GM12872 (cell line): ENCODE results near the gene DAPK2.

Experiments
- TF ChIP-seq, protein P1 (sequence below): IDR thresholded peaks from 3 replicates; pipeline ENCODE4 v1.5.1; 2011; ENCODE audit warnings: low read depth, mild to moderate bottlenecking, low read length, moderate library complexity; ENCODE audit not compliant: insufficient read depth

DAPK2 gene

DNA sequence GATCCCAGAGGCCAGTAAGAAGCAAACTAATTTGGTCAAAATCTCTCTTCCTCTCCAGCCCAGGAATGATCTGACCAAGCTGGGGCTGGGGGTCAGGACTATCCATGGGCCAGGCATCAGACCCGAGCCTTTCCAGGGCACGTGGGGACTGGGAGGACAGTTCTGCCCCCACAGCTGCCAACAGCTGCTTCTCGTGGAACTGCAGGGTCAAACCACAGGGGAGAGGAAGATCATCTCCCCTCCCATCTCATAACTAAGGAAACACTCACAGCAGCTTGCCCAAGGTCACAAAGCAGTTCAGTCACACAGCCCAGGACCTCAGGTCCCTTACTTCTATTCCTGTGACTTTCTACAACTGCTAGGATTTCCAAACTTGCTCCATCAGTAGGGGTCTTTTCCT lies 47.1 kb downstream of the DAPK2 start:
- TF ChIP-seq, protein P1, sequence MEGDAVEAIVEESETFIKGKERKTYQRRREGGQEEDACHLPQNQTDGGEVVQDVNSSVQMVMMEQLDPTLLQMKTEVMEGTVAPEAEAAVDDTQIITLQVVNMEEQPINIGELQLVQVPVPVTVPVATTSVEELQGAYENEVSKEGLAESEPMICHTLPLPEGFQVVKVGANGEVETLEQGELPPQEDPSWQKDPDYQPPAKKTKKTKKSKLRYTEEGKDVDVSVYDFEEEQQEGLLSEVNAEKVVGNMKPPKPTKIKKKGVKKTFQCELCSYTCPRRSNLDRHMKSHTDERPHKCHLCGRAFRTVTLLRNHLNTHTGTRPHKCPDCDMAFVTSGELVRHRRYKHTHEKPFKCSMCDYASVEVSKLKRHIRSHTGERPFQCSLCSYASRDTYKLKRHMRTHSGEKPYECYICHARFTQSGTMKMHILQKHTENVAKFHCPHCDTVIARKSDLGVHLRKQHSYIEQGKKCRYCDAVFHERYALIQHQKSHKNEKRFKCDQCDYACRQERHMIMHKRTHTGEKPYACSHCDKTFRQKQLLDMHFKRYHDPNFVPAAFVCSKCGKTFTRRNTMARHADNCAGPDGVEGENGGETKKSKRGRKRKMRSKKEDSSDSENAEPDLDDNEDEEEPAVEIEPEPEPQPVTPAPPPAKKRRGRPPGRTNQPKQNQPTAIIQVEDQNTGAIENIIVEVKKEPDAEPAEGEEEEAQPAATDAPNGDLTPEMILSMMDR, result no peak

DNA sequence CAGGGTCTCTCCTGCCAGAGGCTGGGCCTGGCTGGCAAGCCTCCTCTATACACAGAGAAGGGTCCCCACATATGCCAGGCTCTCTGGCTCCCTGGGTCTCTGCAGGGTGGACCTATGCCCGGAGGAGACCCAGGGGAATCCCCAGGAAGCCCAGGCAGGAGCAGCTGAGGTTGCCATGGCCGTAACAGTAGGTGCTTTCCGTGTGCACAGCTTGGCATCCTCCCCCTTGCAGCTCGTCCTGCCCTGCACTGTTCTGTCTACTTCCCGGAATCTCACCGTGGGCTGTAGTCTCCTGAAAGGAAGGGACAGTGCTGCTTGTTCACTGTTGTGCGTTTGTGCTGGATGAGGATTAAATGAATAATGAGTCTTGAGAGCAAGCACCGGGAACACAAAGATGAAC lies 47.8 kb downstream of the DAPK2 start:
- TF ChIP-seq, protein P1, result no peak

DNA sequence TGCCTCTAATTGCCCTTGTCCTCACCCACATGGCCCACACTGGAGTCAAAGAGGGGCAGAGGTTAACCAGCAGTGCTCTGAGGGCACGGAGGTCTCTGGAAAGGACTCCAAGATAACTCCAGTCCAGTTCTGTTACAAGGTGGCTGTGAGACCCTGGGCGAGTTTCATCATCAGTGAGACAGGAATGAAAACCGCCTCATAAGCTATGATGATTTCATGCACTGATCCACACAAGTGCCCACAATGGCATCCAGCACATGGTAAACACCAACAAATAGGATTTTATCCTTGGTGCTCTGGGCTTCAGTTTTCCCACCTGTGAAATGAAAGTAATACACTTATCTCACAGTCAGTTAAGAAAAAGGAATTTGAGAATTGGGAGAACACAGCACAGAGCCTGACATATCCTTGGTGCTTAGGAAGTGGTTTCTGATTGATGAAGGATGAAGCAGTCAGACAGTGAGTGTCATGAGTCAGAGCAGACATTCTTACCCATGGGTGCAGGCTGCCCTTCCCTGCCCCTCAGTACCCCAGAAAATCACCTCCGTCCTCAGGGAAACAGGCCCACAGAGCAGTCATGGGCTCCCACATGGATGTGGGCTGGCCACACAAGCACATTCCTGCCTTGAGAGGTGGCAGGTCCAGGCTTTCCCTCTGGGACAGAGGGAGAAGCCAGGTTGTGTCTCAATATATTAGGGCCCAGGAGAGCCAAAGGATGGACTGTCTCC lies 48.4 kb downstream of the DAPK2 start:
- TF ChIP-seq, protein P1, result no peak

DNA sequence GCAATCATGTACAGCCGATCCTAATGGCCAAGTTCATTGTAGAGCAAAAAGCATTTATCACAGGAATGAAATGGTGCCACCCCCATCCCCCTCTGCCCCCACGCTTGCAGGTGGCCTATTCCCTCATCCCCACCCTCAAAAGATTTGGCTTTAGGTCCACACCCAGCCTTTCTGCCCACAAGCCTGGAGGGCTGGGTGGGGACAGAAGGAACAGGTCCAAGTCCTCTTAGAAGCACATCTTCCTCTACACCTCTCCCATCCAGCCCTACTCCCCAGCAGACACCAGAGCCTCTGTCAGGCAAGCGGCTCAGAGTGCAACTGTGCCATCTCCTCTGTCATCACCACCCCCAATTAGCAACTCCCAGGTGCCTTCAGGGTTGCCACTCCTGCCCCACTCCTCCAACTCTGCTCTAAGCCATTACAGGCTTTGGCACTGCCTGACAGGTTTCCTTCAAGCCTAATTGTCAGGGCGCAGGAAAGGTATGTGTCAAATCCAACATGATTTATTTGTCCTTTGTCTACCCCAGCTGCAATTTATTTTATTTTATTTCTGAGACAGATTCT lies 49.4 kb downstream of the DAPK2 start:
- TF ChIP-seq, protein P1, result no peak

DNA sequence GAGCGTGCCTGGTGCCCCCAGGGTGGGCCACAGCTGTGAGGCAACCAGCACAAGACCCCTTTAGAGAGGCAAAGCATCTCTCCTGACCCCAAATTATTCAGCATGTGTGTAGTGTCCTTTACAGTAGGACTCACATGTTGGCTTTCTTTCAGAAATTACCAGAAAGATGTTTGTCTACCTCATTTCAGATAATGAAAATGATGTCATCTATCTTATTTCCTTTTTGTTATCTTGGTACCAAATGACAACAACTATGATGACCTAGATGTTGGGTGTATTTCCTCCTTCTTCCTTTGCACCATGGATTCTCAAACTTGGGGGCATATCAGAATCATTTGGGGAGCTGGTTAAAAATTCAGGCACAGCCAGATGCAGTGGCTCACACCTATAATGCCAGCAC lies 50.5 kb downstream of the DAPK2 start:
- TF ChIP-seq, protein P1, result no peak

DNA sequence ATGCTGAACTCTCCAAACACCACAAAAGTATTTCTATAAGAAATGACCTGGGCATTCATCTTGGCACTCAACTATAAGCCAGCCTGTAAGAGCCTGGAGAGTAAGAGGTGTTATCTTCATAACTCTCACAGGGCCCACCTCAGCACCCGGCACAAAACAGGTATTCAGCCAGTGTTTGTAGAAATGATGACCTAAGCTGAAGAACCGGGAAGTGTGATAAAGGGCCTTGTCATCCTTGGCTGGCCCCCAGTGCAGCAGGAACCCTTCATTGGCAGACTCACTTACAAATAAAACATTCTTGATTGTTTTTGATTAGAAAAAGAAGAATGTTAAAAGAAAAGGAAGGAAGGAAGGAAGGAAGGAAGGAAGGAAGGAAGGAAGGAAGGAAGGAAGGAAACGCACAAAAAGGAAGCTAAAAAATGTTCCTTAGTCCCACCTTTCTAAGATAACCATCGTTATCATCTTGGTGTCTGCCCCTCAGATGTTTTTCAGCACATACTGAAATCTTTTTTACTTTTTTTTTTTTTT lies 52.1 kb downstream of the DAPK2 start:
- TF ChIP-seq, protein P1, result no peak

DNA sequence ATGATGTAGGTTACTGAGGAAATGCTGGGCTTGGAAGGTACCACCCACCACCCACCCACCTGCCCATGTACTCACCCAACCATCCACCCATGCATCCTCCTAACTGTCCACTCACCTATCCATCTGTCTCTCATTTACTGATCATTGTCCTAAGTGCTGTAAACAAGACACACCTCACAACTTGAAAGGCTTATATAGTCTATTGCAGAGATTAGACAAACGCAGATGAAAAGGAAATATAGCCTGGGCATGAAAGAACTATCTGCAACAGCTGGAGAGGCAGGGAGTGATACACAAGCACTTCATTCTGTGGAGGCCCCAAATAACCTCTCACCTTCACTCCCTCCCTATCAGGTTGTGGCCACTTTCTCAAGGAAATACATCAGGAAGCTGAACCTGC lies 54.0 kb downstream of the DAPK2 start:
- TF ChIP-seq, protein P1, result no peak
